ENCODE results near the gene HSD11B2.

Gene HSD11B2

DNA sequence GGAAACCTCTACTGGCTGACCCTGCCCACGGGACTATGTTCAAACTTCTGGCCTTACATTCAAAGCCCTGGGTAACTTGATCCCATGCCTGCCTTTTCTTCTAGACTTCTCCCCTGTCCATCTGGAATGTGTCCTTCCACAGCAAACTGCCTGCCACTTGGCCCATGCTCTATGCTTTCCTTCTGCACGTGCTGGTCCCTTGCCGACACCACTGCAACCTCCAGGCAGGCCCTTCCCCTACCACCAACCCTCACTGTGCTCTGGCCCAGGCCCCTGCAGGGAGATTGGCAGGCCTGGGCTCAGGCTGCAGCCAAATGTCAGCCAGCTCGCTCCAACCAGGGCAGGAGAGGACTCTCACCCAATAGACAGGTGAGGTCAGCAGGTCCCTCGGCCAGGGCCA lies 11.0 kb downstream of the HSD11B2 start:
- CTCF ChIA-PET, result no interaction called here
- POLR2A ChIA-PET, result no interaction called here
- no peak for DNase-seq (ENCODE audit: extremely low spot score)
- TF ChIP-seq SUZ12 (IDR thresholded peaks at IDR 0.05) (no peak), ELF4 (IDR thresholded peaks at IDR 0.05) (no peak), FOXA1 (IDR thresholded peaks at IDR 0.05) (no peak)

- POLR2A ChIA-PET, result no interaction called here
- no peak for DNase-seq (ENCODE audit: extremely low spot score)
- TF ChIP-seq NFRKB (IDR thresholded peaks at IDR 0.05) (no peak), FOXM1 (IDR thresholded peaks at IDR 0.05; ENCODE audit: borderline replicate concordance) (no peak), FOXA1 (IDR thresholded peaks at IDR 0.05) (no peak), FOXK2 (IDR thresholded peaks at IDR 0.05) (no peak), SUZ12 (IDR thresholded peaks at IDR 0.05) (no peak), PKNOX1 (IDR thresholded peaks at IDR 0.05) (no peak), ZNF384 (IDR thresholded peaks at IDR 0.05) (no peak), LEF1 (IDR thresholded peaks at IDR 0.05; ENCODE audit: borderline replicate concordance) (no peak), ELF4 (IDR thresholded peaks at IDR 0.05) (no peak), L3MBTL2 (conservative IDR thresholded peaks at IDR 0.05) (no peak), SP1 (IDR thresholded peaks at IDR 0.05) (no peak), ARNT (IDR thresholded peaks at IDR 0.05) (no peak), CTBP1 (IDR thresholded peaks at IDR 0.05; ENCODE audit: borderline replicate concordance) (no peak), HDGF (IDR thresholded peaks at IDR 0.05; ENCODE audit: borderline replicate concordance) (no peak), TARDBP (IDR thresholded peaks at IDR 0.05) (no peak), BHLHE40 (IDR thresholded peaks at IDR 0.05; ENCODE audit: borderline replicate concordance) (no peak)
- CTCF ChIA-PET, result no interaction called here
Observed at GRCh38 chr16:67442581-67443255, 11.8 kb downstream of the HSD11B2 start.

DNA sequence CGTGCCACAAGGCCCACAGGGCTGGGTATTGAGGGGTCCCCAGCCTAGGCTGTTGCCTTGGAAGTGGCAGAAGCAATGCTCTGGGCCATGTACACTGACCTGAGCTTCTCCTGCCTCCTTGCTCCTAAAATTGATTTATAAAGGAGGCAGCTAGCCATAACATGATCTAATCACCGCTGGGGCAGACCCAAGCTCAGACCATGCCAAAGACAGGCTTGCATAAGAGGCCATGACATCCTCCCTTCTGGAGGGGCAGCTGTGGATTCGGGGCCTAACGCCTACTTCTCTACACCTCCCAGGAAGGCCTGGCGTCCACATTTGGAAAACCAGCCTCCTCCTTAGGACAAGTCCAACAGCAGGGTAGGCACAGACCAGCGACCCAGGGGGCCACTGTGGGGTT lies 12.3 kb downstream of the HSD11B2 start:
- ChIA-PET POLR2A (no interaction called here), CTCF (interaction anchor here (1.0 to 1.1 kb wide), 2 partner anchors 15 kb away, joined by 3 to 4 read pairs; no protein-coding TSS in a partner anchor)
- DNase-seq (ENCODE audit: extremely low spot score), result no peak
- TF ChIP-seq FOXK2 (IDR thresholded peaks at IDR 0.05) (no peak), ELF4 (IDR thresholded peaks at IDR 0.05) (no peak), NFRKB (IDR thresholded peaks at IDR 0.05) (no peak), BHLHE40 (IDR thresholded peaks at IDR 0.05; ENCODE audit: borderline replicate concordance) (no peak), CTBP1 (IDR thresholded peaks at IDR 0.05; ENCODE audit: borderline replicate concordance) (no peak), L3MBTL2 (conservative IDR thresholded peaks at IDR 0.05) (no peak), HDGF (IDR thresholded peaks at IDR 0.05; ENCODE audit: borderline replicate concordance) (no peak), LEF1 (IDR thresholded peaks at IDR 0.05; ENCODE audit: borderline replicate concordance) (no peak), FOXM1 (IDR thresholded peaks at IDR 0.05; ENCODE audit: borderline replicate concordance) (no peak), FOXA1 (IDR thresholded peaks at IDR 0.05) (no peak), PKNOX1 (IDR thresholded peaks at IDR 0.05) (no peak), ARNT (IDR thresholded peaks at IDR 0.05) (no peak), SP1 (IDR thresholded peaks at IDR 0.05) (no peak), TARDBP (IDR thresholded peaks at IDR 0.05) (no peak)

GRCh38 chr16:67444259-67445125 lies 13.6 kb downstream of the HSD11B2 start:
- CTCF ChIA-PET, result interaction anchor here (0.5 to 1.7 kb wide), 8 partner anchors 14 to 322 kb away, joined by 3 to 7 read pairs (median 4); no protein-coding TSS in a partner anchor
- no peak for DNase-seq (ENCODE audit: extremely low spot score)
- POLR2A ChIA-PET, result no interaction called here

DNA sequence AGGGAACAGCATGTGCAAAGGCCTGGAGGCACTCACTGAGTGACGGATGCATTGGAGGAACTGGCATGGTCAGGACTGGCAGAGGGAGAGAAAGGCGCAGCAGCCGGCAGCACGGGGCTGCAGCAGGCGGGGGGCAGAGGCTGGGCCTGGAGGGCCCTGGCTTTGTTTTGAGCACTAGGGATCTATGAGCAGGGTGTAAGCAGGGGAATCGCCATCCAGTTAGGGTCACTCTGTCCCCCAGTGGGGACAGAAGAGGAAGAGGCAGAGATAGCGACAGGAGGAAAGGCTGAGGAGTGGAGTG lies 14.2 kb downstream of the HSD11B2 start:
- TF ChIP-seq CTBP1 (IDR thresholded peaks at IDR 0.05; ENCODE audit: borderline replicate concordance) (no peak), FOXA1 (IDR thresholded peaks at IDR 0.05) (no peak), ELF4 (IDR thresholded peaks at IDR 0.05) (no peak), BHLHE40 (IDR thresholded peaks at IDR 0.05; ENCODE audit: borderline replicate concordance) (no peak), SUZ12 (IDR thresholded peaks at IDR 0.05) (no peak), FOXM1 (IDR thresholded peaks at IDR 0.05; ENCODE audit: borderline replicate concordance) (no peak), HDGF (IDR thresholded peaks at IDR 0.05; ENCODE audit: borderline replicate concordance) (no peak), L3MBTL2 (conservative IDR thresholded peaks at IDR 0.05) (no peak), NFRKB (IDR thresholded peaks at IDR 0.05) (no peak), LEF1 (IDR thresholded peaks at IDR 0.05; ENCODE audit: borderline replicate concordance) (no peak), ZNF384 (IDR thresholded peaks at IDR 0.05) (no peak), FOXK2 (IDR thresholded peaks at IDR 0.05) (no peak), SP1 (IDR thresholded peaks at IDR 0.05) (no peak), TARDBP (IDR thresholded peaks at IDR 0.05) (no peak), ARNT (IDR thresholded peaks at IDR 0.05) (no peak)
- no peak for DNase-seq (ENCODE audit: extremely low spot score)
- CTCF ChIA-PET, result interaction anchor here (1.1 to 2.5 kb wide), 3 partner anchors 9 to 19 kb away, joined by 3 to 11 read pairs (median 5); no protein-coding TSS in a partner anchor
- POLR2A ChIA-PET, result no interaction called here

More at GRCh38 chr16:67444259-67445125, 13.6 kb downstream of the HSD11B2 start:
- no peak for TF ChIP-seq BHLHE40 (IDR thresholded peaks at IDR 0.05; ENCODE audit: borderline replicate concordance)
- TF ChIP-seq ARNT (IDR thresholded peaks at IDR 0.05), result no peak
- no peak for TF ChIP-seq PKNOX1 (IDR thresholded peaks at IDR 0.05)
- no peak for TF ChIP-seq HDGF (IDR thresholded peaks at IDR 0.05; ENCODE audit: borderline replicate concordance)
- TF ChIP-seq TARDBP (IDR thresholded peaks at IDR 0.05), result no peak

Measured in HEK293T (cell line).